ENCODE measurements around the gene DISP2. TPM values are rescaled to one million over a fixed set of nuclear protein-coding genes. Genes with fewer than 3 reads are reported as not detected.

The DISP2 gene
- total RNA-seq, 1 experiment from 2014 or later = 10.0 TPM

DNA sequence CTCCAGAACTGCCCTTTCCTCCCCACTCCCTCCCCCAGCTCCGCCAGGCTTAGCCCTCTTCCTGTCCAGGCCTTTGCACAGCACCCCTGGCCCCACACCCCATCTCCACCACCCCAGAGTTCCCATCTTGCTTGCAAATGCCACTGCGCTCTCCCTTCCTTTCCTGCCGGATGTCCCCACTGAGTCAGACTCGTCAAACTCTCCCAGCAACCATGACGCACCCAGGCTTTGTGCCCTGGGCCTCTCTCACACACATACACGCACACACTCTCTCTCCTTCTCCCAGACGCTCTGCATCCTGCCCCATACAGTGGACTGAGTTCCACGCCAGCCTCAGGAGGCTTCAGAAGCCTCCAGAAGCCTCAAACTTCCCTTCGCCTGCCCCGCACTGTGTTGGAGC lies 14.5 kb upstream of the DISP2 start:
- TF ChIP-seq, protein P1, sequence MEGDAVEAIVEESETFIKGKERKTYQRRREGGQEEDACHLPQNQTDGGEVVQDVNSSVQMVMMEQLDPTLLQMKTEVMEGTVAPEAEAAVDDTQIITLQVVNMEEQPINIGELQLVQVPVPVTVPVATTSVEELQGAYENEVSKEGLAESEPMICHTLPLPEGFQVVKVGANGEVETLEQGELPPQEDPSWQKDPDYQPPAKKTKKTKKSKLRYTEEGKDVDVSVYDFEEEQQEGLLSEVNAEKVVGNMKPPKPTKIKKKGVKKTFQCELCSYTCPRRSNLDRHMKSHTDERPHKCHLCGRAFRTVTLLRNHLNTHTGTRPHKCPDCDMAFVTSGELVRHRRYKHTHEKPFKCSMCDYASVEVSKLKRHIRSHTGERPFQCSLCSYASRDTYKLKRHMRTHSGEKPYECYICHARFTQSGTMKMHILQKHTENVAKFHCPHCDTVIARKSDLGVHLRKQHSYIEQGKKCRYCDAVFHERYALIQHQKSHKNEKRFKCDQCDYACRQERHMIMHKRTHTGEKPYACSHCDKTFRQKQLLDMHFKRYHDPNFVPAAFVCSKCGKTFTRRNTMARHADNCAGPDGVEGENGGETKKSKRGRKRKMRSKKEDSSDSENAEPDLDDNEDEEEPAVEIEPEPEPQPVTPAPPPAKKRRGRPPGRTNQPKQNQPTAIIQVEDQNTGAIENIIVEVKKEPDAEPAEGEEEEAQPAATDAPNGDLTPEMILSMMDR (IDR thresholded peaks at IDR 0.05) = no peak
- TF ChIP-seq TCF7L2 (IDR thresholded peaks at IDR 0.05; ENCODE audit: low read depth, low read length) = no peak
- TF ChIP-seq POLR2AphosphoS5 (IDR thresholded peaks at IDR 0.05; ENCODE audit: low read depth, low read length) = no peak
- TF ChIP-seq SIN3A (IDR thresholded peaks at IDR 0.05; ENCODE audit: borderline replicate concordance, insufficient read depth, low read depth, low read length) = no peak
- ATAC-seq = no peak
- no peaks in the 10 kb centered on the region for H3K36me3 ChIP-seq (ENCODE audit: control insufficient read depth, insufficient read depth, low read length)
- DNase-seq (ENCODE audit: low read depth, low spot score) = no peak
- in situ Hi-C loops (cut with HindIII; ENCODE audit: low pct_unique_long_range_greater_than_20kb, low sequenced_read_pairs) = no loop called here
- no peak overlapping the region for H3K4me3 ChIP-seq (ENCODE audit: low read depth in 2 of 2, low read length in 2 of 2)
- BruUV-seq (replicated peaks) = no TSS peak
- peak overlapping the region; percentile 52 for H3K27ac ChIP-seq (ENCODE audit: low read length)
- H3K27me3 ChIP-seq (ENCODE audit: control insufficient read depth, insufficient read depth, low read length) = no peaks in the 10 kb centered on the region
- CTCF ChIA-PET = interaction anchor here (0.5 to 1.8 kb wide), 4 partner anchors 13 to 334 kb away, joined by 3 to 19 read pairs (median 4); partner anchors contain the start of gene IVD
- H3K4me1 ChIP-seq (ENCODE audit: control insufficient read depth, insufficient read depth, low read length) = peaks cover 51% of the 10 kb centered on the region
- H3K9me3 ChIP-seq (ENCODE audit: control insufficient read depth, insufficient read depth, low read depth, low read length) = no peaks in the 10 kb centered on the region
- POLR2A ChIA-PET = interaction anchor here (1.1 kb wide), 1 partner anchor 79 kb away, joined by 4 read pairs; no protein-coding TSS in a partner anchor
- intact Hi-C loops (cut with micrococcal nuclease; ENCODE audit: unreplicated experiment) = no loop called here

DNA sequence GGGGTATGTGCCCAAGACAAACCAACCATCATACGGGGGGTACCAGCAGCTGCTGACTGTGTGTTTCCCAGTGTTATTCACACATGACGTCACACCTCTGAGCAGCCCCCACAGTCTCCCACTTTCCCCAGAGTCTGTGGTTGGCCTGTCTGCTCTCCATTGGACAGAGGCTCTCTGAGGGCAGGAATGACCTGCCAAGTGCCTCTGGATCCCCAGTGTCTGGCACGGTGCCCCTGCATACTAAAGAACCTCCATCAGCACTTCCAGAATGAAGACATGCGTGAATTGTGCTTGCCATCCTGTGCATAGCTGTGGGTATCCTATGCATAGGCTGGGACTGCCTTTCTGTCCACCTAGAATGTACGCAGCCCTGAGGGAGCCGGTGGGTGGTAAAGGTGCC lies 13.8 kb upstream of the DISP2 start:
- POLR2A ChIA-PET = interaction anchor here (0.9 to 1.1 kb wide), 2 partner anchors 77 to 78 kb away, joined by 3 to 4 read pairs; no protein-coding TSS in a partner anchor
- BruUV-seq (replicated peaks) = no TSS peak
- peak; percentile 0; the same call in 1 of the 2 replicates for ATAC-seq

DNA sequence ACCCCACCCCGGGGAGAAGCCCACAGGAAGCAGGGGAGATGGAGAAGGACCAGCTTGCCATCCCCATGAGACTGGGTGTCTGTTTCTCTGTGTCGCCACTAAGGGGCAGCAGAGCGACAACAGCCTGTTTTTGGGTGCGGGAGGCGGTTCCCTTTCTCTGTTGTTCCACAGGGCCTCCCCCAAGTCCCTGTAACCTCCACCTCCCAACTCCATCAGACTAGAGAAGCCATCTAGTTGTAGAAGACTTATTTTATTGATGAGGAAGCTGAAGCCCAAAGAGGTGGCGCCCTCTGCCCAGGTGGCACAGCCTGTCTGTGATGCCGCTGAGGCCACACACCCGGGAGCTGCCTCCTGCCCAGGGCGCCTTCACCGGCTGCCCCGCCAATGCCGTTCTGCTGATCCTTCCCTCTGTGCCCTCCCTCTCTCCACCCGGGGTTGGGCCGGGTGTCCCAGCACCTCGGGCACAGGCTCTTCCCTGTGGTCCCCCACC lies 13.3 kb upstream of the DISP2 start:
- intact Hi-C loops (cut with micrococcal nuclease; ENCODE audit: unreplicated experiment) = loop anchor here (2.0 kb wide), 1 partner anchor 76 kb away; no protein-coding TSS in a partner anchor
- DNase-seq (ENCODE audit: low read depth, low spot score) (no peak), ATAC-seq (peak; percentile 42)
- H3K4me3 ChIP-seq (ENCODE audit: low read depth in 2 of 2, low read length in 2 of 2) = no peak overlapping the region
- ChIA-PET CTCF (interaction anchor here (0.5 to 1.8 kb wide), 11 partner anchors 10 to 513 kb away, joined by 3 to 19 read pairs (median 4); partner anchors contain the start of gene IVD), POLR2A (interaction anchor here (0.9 kb wide), 1 partner anchor 77 kb away, joined by 3 read pairs; no protein-coding TSS in a partner anchor)
- no peak overlapping the region for H3K27ac ChIP-seq (ENCODE audit: low read length)
- in situ Hi-C loops (cut with HindIII; ENCODE audit: low pct_unique_long_range_greater_than_20kb, low sequenced_read_pairs) = no loop called here
- no peaks in the 10 kb centered on the region for H3K9me3 ChIP-seq (ENCODE audit: control insufficient read depth, insufficient read depth, low read depth, low read length)
- TF ChIP-seq, protein P1 (IDR thresholded peaks at IDR 0.05) = peak; percentile 93
- TF ChIP-seq SIN3A (IDR thresholded peaks at IDR 0.05; ENCODE audit: borderline replicate concordance, insufficient read depth, low read depth, low read length) = no peak
- H3K27me3 ChIP-seq (ENCODE audit: control insufficient read depth, insufficient read depth, low read length) = no peaks in the 10 kb centered on the region
- H3K36me3 ChIP-seq (ENCODE audit: control insufficient read depth, insufficient read depth, low read length) = no peaks in the 10 kb centered on the region
- no TSS peak for BruUV-seq (replicated peaks)
- H3K4me1 ChIP-seq (ENCODE audit: control insufficient read depth, insufficient read depth, low read length) = peaks cover 39% of the 10 kb centered on the region

More for the DNA sequence above, 13.8 kb upstream of the DISP2 start:
- intact Hi-C loops (cut with micrococcal nuclease; ENCODE audit: unreplicated experiment) = loop anchor here (2.0 kb wide), 1 partner anchor 77 kb away; no protein-coding TSS in a partner anchor
- CTCF ChIA-PET = interaction anchor here (0.6 to 1.8 kb wide), 10 partner anchors 11 to 207 kb away, joined by 3 to 19 read pairs (median 4); partner anchors contain the start of gene IVD
- TF ChIP-seq POLR2AphosphoS5 (IDR thresholded peaks at IDR 0.05; ENCODE audit: low read depth, low read length) = no peak
- no peak for TF ChIP-seq SIN3A (IDR thresholded peaks at IDR 0.05; ENCODE audit: borderline replicate concordance, insufficient read depth, low read depth, low read length)
- Histone ChIP-seq H3K4me3 (ENCODE audit: low read depth in 2 of 2, low read length in 2 of 2) (no peak overlapping the region), H3K9me3 (ENCODE audit: control insufficient read depth, insufficient read depth, low read depth, low read length) (no peaks in the 10 kb centered on the region), H3K36me3 (ENCODE audit: control insufficient read depth, insufficient read depth, low read length) (no peaks in the 10 kb centered on the region), H3K27me3 (ENCODE audit: control insufficient read depth, insufficient read depth, low read length) (no peaks in the 10 kb centered on the region), H3K27ac (ENCODE audit: low read length) (no peak overlapping the region), H3K4me1 (ENCODE audit: control insufficient read depth, insufficient read depth, low read length) (peaks cover 44% of the 10 kb centered on the region)
- in situ Hi-C loops (cut with HindIII; ENCODE audit: low pct_unique_long_range_greater_than_20kb, low sequenced_read_pairs) = no loop called here
- DNase-seq (ENCODE audit: low read depth, low spot score) = no peak

All from Panc1 (cell line).